ENCODE results near the gene GABARAPL1.
"Not testable (repeated sequence)": the region's sequence is repeated elsewhere in the genome, so short reads cannot be mapped to it uniquely, and the experiment has no call there.

Gene GABARAPL1

DNA sequence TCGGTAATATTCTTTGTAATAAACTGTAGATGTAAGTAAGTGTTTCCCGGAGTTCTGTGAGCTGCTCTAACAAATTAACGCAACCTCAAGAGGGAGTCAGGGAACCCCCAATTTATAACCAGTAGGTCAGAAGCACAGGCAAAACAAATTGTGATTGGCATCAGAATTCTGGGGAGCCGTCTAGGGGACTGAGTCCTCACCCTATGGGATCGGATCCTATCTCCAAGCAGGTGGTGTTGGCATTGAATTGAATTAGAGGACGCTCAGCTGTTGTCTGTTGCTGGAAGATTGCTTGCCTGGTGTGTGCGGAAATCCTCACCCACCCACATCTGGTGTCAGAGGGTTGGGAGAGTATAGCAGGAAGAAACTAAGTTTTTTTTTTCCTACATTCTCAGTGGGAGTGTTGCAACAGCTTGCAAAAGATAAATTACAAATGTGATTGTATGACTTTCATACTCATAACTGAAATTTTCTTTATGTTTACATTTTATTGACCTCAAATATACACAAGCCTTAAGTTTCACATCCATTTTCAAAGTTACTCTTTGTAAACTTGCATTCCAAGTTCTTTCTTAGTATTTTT lies 28.3 kb upstream of the GABARAPL1 start:
- Histone ChIP-seq H3K4me3 (ENCODE audit: low read depth, low read length, poor library complexity, severe bottlenecking) (no peak overlapping the region), H3F3A (ENCODE audit: insufficient read depth, low read length) (no peaks in the 10 kb centered on the region), H3K27me3 (ENCODE audit: insufficient read depth, low read length) (0 out of 2 replicates have a peak, but pooled peaks cover 4% of the 10 kb centered on the region), H3K79me2 (ENCODE audit: insufficient read depth, low read length) (no peaks in the 10 kb centered on the region), H2AFZ (ENCODE audit: low read length) (no peak overlapping the region), H3K27ac (ENCODE audit: low read depth, low read length, poor library complexity, severe bottlenecking) (no peak overlapping the region), H3K9ac (ENCODE audit: low read length) (no peak overlapping the region), H3K9me3 (ENCODE audit: low read length) (no peaks in the 10 kb centered on the region), H3K36me3 (ENCODE audit: insufficient read depth, low read length) (no peaks in the 10 kb centered on the region), H3K9me2 (ENCODE audit: low read depth, low read length) (no peaks in the 10 kb centered on the region), H3K4me2 (ENCODE audit: low read length) (no peak overlapping the region), H3K4me1 (ENCODE audit: insufficient read depth, low read length, severe bottlenecking) (no peaks in the 10 kb centered on the region), H4K20me1 (ENCODE audit: insufficient read depth, low read length) (no peaks in the 10 kb centered on the region)
- TF ChIP-seq, protein P1, sequence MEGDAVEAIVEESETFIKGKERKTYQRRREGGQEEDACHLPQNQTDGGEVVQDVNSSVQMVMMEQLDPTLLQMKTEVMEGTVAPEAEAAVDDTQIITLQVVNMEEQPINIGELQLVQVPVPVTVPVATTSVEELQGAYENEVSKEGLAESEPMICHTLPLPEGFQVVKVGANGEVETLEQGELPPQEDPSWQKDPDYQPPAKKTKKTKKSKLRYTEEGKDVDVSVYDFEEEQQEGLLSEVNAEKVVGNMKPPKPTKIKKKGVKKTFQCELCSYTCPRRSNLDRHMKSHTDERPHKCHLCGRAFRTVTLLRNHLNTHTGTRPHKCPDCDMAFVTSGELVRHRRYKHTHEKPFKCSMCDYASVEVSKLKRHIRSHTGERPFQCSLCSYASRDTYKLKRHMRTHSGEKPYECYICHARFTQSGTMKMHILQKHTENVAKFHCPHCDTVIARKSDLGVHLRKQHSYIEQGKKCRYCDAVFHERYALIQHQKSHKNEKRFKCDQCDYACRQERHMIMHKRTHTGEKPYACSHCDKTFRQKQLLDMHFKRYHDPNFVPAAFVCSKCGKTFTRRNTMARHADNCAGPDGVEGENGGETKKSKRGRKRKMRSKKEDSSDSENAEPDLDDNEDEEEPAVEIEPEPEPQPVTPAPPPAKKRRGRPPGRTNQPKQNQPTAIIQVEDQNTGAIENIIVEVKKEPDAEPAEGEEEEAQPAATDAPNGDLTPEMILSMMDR (IDR thresholded peaks at IDR 0.05; ENCODE audit: low read length): no peak
- TF ChIP-seq EZH2 (IDR thresholded peaks at IDR 0.05; ENCODE audit: borderline replicate concordance, low read length): no peak

DNA sequence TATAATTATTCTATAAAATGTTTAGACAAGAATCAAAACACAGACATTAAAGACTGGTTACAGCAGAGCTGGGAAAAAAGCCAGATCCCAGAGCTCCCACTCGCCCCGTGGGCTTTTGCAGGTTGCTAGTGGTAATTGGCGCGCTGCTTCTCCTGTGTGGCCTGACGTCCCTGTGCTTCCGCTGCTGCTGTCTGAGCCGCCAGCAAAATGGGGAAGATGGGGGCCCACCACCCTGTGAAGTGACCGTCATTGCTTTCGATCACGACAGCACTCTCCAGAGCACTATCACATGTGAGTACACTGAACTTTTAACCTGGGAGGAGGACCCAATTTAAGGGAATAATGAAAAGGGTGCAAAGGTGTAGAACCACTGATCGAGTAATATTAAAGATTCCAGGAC lies 26.4 kb upstream of the GABARAPL1 start:
- Histone ChIP-seq H4K20me1 (ENCODE audit: insufficient read depth, low read length) (no peaks in the 10 kb centered on the region), H3K4me2 (ENCODE audit: low read length) (no peak overlapping the region), H3F3A (ENCODE audit: insufficient read depth, low read length) (no peaks in the 10 kb centered on the region), H3K9ac (ENCODE audit: low read length) (no peak overlapping the region), H3K4me3 (ENCODE audit: low read depth, low read length, poor library complexity, severe bottlenecking) (no peak overlapping the region), H3K4me1 (ENCODE audit: insufficient read depth, low read length, severe bottlenecking) (no peaks in the 10 kb centered on the region), H3K27me3 (ENCODE audit: insufficient read depth, low read length) (0 out of 2 replicates have a peak, but pooled peaks cover 4% of the 10 kb centered on the region), H3K9me2 (ENCODE audit: low read depth, low read length) (no peaks in the 10 kb centered on the region), H2AFZ (ENCODE audit: low read length) (no peak overlapping the region), H3K9me3 (ENCODE audit: low read length) (no peaks in the 10 kb centered on the region), H3K79me2 (ENCODE audit: insufficient read depth, low read length) (no peaks in the 10 kb centered on the region), H3K36me3 (ENCODE audit: insufficient read depth, low read length) (no peaks in the 10 kb centered on the region), H3K27ac (ENCODE audit: low read depth, low read length, poor library complexity, severe bottlenecking) (no peak overlapping the region)
- TF ChIP-seq EZH2 (IDR thresholded peaks at IDR 0.05; ENCODE audit: borderline replicate concordance, low read length): no peak
- TF ChIP-seq, protein P1 (IDR thresholded peaks at IDR 0.05; ENCODE audit: low read length): no peak

GRCh38 chr12:10186958-10187357 lies 25.7 kb upstream of the GABARAPL1 start:
- not testable (repeated sequence) for H3F3A ChIP-seq (ENCODE audit: insufficient read depth, low read length); H3K27me3 ChIP-seq (ENCODE audit: insufficient read depth, low read length); H3K4me1 ChIP-seq (ENCODE audit: insufficient read depth, low read length, severe bottlenecking)

GRCh38 chr12:10189653-10190052 lies 23.0 kb upstream of the GABARAPL1 start:
- no peak for TF ChIP-seq EZH2 (IDR thresholded peaks at IDR 0.05; ENCODE audit: borderline replicate concordance, low read length)
- TF ChIP-seq, protein P1 (IDR thresholded peaks at IDR 0.05; ENCODE audit: low read length): no peak
- Histone ChIP-seq H3K9me2 (ENCODE audit: low read depth, low read length) (no peaks in the 10 kb centered on the region), H3K79me2 (ENCODE audit: insufficient read depth, low read length) (no peaks in the 10 kb centered on the region), H3K9ac (ENCODE audit: low read length) (no peak overlapping the region), H3K36me3 (ENCODE audit: insufficient read depth, low read length) (no peaks in the 10 kb centered on the region), H3F3A (ENCODE audit: insufficient read depth, low read length) (no peaks in the 10 kb centered on the region), H3K27me3 (ENCODE audit: insufficient read depth, low read length) (no peaks in the 10 kb centered on the region; the same call in 1 of the 2 replicates), H4K20me1 (ENCODE audit: insufficient read depth, low read length) (no peaks in the 10 kb centered on the region), H3K4me3 (ENCODE audit: low read depth, low read length, poor library complexity, severe bottlenecking) (no peak overlapping the region), H3K4me1 (ENCODE audit: insufficient read depth, low read length, severe bottlenecking) (peaks cover 2% of the 10 kb centered on the region), H3K27ac (ENCODE audit: low read depth, low read length, poor library complexity, severe bottlenecking) (no peak overlapping the region), H3K9me3 (ENCODE audit: low read length) (no peaks in the 10 kb centered on the region), H2AFZ (ENCODE audit: low read length) (no peak overlapping the region), H3K4me2 (ENCODE audit: low read length) (no peak overlapping the region)

More at GRCh38 chr12:10186958-10187357, 25.7 kb upstream of the GABARAPL1 start:
- not testable (repeated sequence) for H3K27ac ChIP-seq (ENCODE audit: low read depth, low read length, poor library complexity, severe bottlenecking); H3K36me3 ChIP-seq (ENCODE audit: insufficient read depth, low read length); H3K79me2 ChIP-seq (ENCODE audit: insufficient read depth, low read length); H3K4me3 ChIP-seq (ENCODE audit: low read depth, low read length, poor library complexity, severe bottlenecking); H3K9ac ChIP-seq (ENCODE audit: low read length); H4K20me1 ChIP-seq (ENCODE audit: insufficient read depth, low read length); H3K4me2 ChIP-seq (ENCODE audit: low read length); H2AFZ ChIP-seq (ENCODE audit: low read length); H3K9me2 ChIP-seq (ENCODE audit: low read depth, low read length); H3K9me3 ChIP-seq (ENCODE audit: low read length)

Data from OCI-LY1 (cell line).